ENCODE measurements around the gene SYT14. TPM values are rescaled to one million over a fixed set of nuclear protein-coding genes. Genes with fewer than 3 reads are reported as not detected.

The SYT14 gene
- total and polyA plus RNA-seq, 8 donors = 0.14 to 1.2 (median 0.54) TPM

DNA sequence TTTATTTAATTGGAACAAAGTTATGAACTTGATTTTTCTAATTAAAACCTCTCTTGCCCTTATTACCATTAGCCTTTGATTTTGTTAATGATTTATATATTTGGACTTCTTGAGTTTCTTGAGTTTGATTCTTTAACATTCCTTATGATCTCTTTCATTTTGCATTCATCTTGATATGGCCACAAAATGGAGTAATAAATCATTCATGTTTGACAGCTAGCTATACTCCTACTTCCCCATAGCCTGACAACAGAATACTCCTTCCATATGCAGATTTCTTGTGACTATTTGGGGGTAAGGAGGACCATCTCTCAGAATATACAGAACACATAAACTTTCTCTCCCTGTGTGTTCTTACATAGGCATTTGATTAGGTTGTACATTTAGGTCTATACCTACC is 119.6 kb downstream of the SYT14 start:
- no peaks in the 10 kb centered on the region for H3K4me1 ChIP-seq
- H3K4me3 ChIP-seq = no peak overlapping the region
- intact Hi-C loops (cut with DNase I) = no loop called here
- no peaks in the 10 kb centered on the region for H3K9me3 ChIP-seq
- H3K27ac ChIP-seq = no peak overlapping the region
- DNase-seq (no peak), FAIRE-seq (no peak), ATAC-seq (no peak)
- no peaks in the 10 kb centered on the region for H3K36me3 ChIP-seq
- TF ChIP-seq, protein P1, sequence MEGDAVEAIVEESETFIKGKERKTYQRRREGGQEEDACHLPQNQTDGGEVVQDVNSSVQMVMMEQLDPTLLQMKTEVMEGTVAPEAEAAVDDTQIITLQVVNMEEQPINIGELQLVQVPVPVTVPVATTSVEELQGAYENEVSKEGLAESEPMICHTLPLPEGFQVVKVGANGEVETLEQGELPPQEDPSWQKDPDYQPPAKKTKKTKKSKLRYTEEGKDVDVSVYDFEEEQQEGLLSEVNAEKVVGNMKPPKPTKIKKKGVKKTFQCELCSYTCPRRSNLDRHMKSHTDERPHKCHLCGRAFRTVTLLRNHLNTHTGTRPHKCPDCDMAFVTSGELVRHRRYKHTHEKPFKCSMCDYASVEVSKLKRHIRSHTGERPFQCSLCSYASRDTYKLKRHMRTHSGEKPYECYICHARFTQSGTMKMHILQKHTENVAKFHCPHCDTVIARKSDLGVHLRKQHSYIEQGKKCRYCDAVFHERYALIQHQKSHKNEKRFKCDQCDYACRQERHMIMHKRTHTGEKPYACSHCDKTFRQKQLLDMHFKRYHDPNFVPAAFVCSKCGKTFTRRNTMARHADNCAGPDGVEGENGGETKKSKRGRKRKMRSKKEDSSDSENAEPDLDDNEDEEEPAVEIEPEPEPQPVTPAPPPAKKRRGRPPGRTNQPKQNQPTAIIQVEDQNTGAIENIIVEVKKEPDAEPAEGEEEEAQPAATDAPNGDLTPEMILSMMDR (IDR thresholded peaks at IDR 0.05) = no peak
- no peaks in the 10 kb centered on the region for H3K27me3 ChIP-seq

DNA sequence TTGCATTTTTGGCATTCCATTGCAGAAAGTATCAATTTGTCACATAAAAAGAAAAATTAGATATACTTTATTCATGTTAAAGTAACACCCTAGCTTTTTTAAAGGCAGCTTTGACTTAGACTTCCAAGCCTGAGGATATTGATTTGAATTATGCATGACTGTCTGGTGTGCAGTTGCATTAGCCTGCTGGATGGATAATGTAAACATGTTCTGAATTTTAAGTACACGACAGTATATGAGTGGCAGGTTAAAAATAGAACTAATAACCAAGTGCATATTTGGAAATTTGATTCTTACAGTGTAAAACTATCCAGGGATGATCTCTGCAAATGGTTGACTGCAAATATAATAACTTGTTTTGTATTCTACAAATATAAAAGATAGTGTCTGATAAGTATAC is 124.0 kb downstream of the SYT14 start:
- Histone ChIP-seq H3K4me3 (no peak overlapping the region), H3K9me3 (no peaks in the 10 kb centered on the region), H3K27ac (no peak overlapping the region), H3K36me3 (no peaks in the 10 kb centered on the region), H3K4me1 (no peaks in the 10 kb centered on the region), H3K27me3 (no peaks in the 10 kb centered on the region)
- no peak for ATAC-seq
- intact Hi-C loops (cut with DNase I) = no loop called here
- TF ChIP-seq, protein P1 (IDR thresholded peaks at IDR 0.05) = no peak
- WGBS, 2 donors = 16 to 23% methylated on average over 1 of the region's 1 CpG
- FAIRE-seq = no peak
- no peak for DNase-seq

DNA sequence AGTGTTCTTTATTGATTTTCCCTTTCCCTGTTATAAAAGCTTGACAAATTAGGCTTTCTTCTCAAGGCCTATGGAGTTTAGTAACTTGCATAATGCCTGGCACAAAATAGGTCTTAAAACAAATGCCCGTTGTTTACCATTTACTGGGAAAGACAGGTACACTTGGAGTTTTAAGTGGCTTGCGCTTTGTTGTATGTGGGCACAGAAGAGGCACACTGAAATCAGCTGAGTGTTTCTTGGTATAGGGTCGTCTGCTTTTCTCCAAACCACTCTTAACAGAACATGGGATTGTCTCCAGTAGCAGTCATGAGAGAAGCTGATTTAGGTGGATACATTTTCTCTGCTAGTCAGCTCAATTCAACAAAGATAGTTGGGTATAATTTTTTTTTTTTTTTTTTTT is 132.5 kb downstream of the SYT14 start:
- FAIRE-seq = no peak
- peak in 1 of 4 donors; percentile 60 for ATAC-seq

DNA sequence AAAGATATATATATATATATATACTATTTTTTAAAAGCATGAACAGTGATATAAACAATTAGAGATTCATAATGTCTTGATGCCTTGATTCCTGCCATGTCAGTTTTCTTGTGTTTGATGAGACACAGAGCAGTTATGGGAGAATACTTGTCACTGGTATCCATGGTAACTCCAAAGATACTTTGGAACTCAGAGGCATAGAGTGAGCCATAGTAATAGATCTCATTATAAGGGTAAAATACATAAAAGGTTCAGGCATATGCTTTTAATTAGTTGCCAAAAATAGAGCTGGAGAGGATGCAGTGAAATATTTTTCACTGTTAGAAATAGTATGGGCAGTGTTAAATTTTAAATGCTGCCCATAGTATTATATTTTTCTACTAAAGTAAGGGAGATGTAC is 134.1 kb downstream of the SYT14 start:
- no peak for FAIRE-seq
- Histone ChIP-seq H3K4me1 (peaks cover 0 to 13% (median 0%) of the 10 kb centered on the region in 3 donors), H3K27ac (no peak overlapping the region), H3K9me3 (no peaks in the 10 kb centered on the region), H3K4me3 (no peak overlapping the region), H3K36me3 (no peaks in the 10 kb centered on the region), H3K27me3 (peaks cover 0 to 4% (median 0%) of the 10 kb centered on the region in 4 donors)
- no peak for DNase-seq
- TF ChIP-seq, protein P1 (IDR thresholded peaks at IDR 0.05) = no peak
- no peak for ATAC-seq
- intact Hi-C loops (cut with DNase I) = no loop called here

More for the DNA sequence above, 132.5 kb downstream of the SYT14 start:
- H3K36me3 ChIP-seq = no peaks in the 10 kb centered on the region
- H3K27me3 ChIP-seq = peaks cover 0 to 4% (median 0%) of the 10 kb centered on the region in 4 donors
- H3K27ac ChIP-seq = no peak overlapping the region
- H3K9me3 ChIP-seq = no peaks in the 10 kb centered on the region
- no peak for DNase-seq
- no peak overlapping the region for H3K4me3 ChIP-seq
- TF ChIP-seq, protein P1 (IDR thresholded peaks at IDR 0.05) = no peak
- H3K4me1 ChIP-seq = peaks cover 0 to 13% (median 0%) of the 10 kb centered on the region in 3 donors
- 46 to 47% methylated on average over 3 of the region's 3 CpGs for WGBS, 2 donors
- intact Hi-C loops (cut with DNase I) = no loop called here

DNA sequence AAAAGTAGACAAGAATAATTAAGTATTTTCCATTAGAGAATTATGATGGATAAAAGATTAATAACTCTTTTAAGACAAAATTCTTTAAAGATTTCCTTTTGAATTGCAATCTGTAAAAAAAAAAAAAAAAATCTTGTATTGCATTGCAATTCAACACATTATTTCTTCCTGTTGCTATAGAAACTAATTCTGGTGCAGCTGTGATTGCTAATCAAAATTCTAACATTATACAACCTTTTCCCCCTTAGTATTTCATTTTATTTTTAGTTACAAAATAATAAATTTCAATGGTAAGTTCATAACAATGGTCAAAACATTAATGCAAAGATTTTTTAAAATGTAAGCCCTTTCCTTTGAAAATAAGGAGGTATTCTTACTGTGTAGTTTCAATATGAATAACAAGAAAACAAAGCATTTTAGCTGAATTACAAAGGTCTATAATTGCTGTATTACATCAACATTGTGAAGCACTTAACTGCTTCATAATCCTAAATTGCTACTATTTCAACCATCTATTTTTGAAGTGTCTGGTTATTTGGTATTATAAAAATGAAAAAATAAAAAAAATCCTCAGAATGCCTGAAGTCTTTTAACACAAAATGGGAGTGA is 135.0 kb downstream of the SYT14 start:
- no peak for DNase-seq

More for the DNA sequence above, 135.0 kb downstream of the SYT14 start:
- Histone ChIP-seq H3K4me1 (peaks cover 0 to 13% (median 0%) of the 10 kb centered on the region in 3 donors), H3K4me3 (no peak overlapping the region), H3K27ac (no peak overlapping the region), H3K9me3 (no peaks in the 10 kb centered on the region), H3K36me3 (no peaks in the 10 kb centered on the region), H3K27me3 (peaks cover 0 to 4% (median 0%) of the 10 kb centered on the region in 4 donors)
- intact Hi-C loops (cut with DNase I) = no loop called here
- TF ChIP-seq, protein P1 (IDR thresholded peaks at IDR 0.05) = no peak
- FAIRE-seq (peak; percentile 13), ATAC-seq (no peak)

Data from pancreas (tissue), 10 donors.